Neural progenitor cell (in vitro differentiated cells): ENCODE results near the gene CDKN2AIPNL. TPM values are rescaled to one million over a fixed set of nuclear protein-coding genes. Genes with fewer than 3 reads are reported as not detected.

Experiments used
- DNase-seq: peaks from one replicate; pipeline ENCODE4 v3.0.0-alpha.2; 2016; ENCODE audit warnings: low spot score
- H2AFZ ChIP-seq: fragments of 200-600 bp; sonication (generic); replicated peaks from 2 replicates; pipeline ENCODE4 v1.6.1; 2016; ENCODE audit warnings: antibody characterized with exemption
- H3F3A ChIP-seq: fragments of 200-600 bp; sonication (generic); 2 replicates; pipeline ENCODE4 v1.6.1; 2016; ENCODE audit warnings: antibody characterized with exemption, low read depth
- H3K27ac ChIP-seq: fragments of 200-600 bp; sonication (generic); 2 replicates; pipeline ENCODE4 v1.5.1; 2016; ENCODE audit warnings: mild to moderate bottlenecking
- H3K27me3 ChIP-seq: fragments of 200-600 bp; sonication (generic); 2 replicates; pipeline ENCODE4 v1.6.1; 2016; ENCODE audit warnings: mild to moderate bottlenecking, moderate library complexity
- H3K36me3 ChIP-seq: fragments of 200-600 bp; sonication (generic); 2 replicates; pipeline ENCODE4 v1.5.1; 2016
- H3K4me1 ChIP-seq: fragments of 200-600 bp; sonication (generic); 2 replicates; pipeline ENCODE4 v1.6.1; 2016; ENCODE audit warnings: mixed run types
- H3K4me2 ChIP-seq: fragments of 200-600 bp; sonication (generic); 2 replicates; pipeline ENCODE4 v1.6.1; 2016
- H3K4me3 ChIP-seq: fragments of 200-600 bp; sonication (generic); 2 replicates; pipeline ENCODE4 v1.5.1; 2016
- H3K79me2 ChIP-seq: fragments of 200-600 bp; sonication (generic); 2 replicates; pipeline ENCODE4 v1.6.1; 2016; ENCODE audit warnings: low read depth
- H3K9ac ChIP-seq: fragments of 200-600 bp; sonication (generic); 2 replicates; pipeline ENCODE4 v1.6.1; 2016
- H3K9me3 ChIP-seq: fragments of 200-600 bp; sonication (generic); 2 replicates; pipeline ENCODE4 v1.5.1; 2016; ENCODE audit warnings: low read depth
- H4K20me1 ChIP-seq: fragments of 200-600 bp; sonication (generic); 2 replicates; pipeline ENCODE4 v1.6.1; 2016; ENCODE audit warnings: low read depth
- H3K27ac Mint-ChIP-seq: 3 replicates; pipeline ENCODE4 v1.8.0; 2021; ENCODE audit warnings: mixed read lengths
- H3K27me3 Mint-ChIP-seq: 2 replicates; pipeline ENCODE4 v1.8.0; 2022; ENCODE audit warnings: low read depth, mild to moderate bottlenecking, inconsistent platforms, moderate library complexity, mixed read lengths; ENCODE audit not compliant: insufficient read depth
- H3K36me3 Mint-ChIP-seq: 3 replicates; pipeline ENCODE4 v1.8.0; 2021; ENCODE audit warnings: mixed read lengths
- H3K4me1 Mint-ChIP-seq: 3 replicates; pipeline ENCODE4 v1.8.0; 2021; ENCODE audit warnings: mixed read lengths
- H3K4me3 Mint-ChIP-seq: 3 replicates; pipeline ENCODE4 v1.8.0; 2021; ENCODE audit warnings: mild to moderate bottlenecking, moderate library complexity, mixed read lengths
- H3K9me3 Mint-ChIP-seq: 3 replicates; pipeline ENCODE4 v1.8.0; 2020; ENCODE audit warnings: mixed read lengths
- CTCF ChIP-seq: fragments of 200-600 bp; sonication (generic); IDR thresholded peaks from 2 replicates; pipeline ENCODE4 v1.5.1; 2017; ENCODE audit warnings: antibody characterized with exemption, mild to moderate bottlenecking
- EZH2 ChIP-seq: fragments of 200-600 bp; sonication (generic); IDR thresholded peaks from 2 replicates; pipeline ENCODE4 v1.6.1; 2017; ENCODE audit warnings: antibody characterized with exemption, mild to moderate bottlenecking, moderate library complexity
- EZH2phosphoT487 ChIP-seq: fragments of 200-600 bp; sonication (generic); IDR thresholded peaks from 2 replicates; pipeline ENCODE4 v1.6.1; 2017; ENCODE audit warnings: antibody characterized with exemption
- total RNA-seq: library from RNA; depleted of rRNA; stranded (reverse); fragments of >200 nt; gene quantifications from 2 replicates; pipeline ENCODE4 v1.2.3, GENCODE V29; 2015; ENCODE audit warnings: low replicate concordance

The CDKN2AIPNL gene, protein sequence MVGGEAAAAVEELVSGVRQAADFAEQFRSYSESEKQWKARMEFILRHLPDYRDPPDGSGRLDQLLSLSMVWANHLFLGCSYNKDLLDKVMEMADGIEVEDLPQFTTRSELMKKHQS
- total RNA-seq = 61.7 and 78.9 TPM in 2 replicates

- H3K27me3 ChIP-seq = no peaks in the 10 kb centered on the region
- H4K20me1 ChIP-seq = no peaks in the 10 kb centered on the region
- H3K4me3 ChIP-seq = peak within 1 kb of the TSS; percentile 83
- H3K79me2 ChIP-seq = peaks cover 38% of the 10 kb centered on the region
- peak within 1 kb of the TSS; percentile 66 for H3K9ac ChIP-seq
- H3F3A ChIP-seq = peaks cover 14% of the 10 kb centered on the region
- Mint-ChIP-seq H3K36me3 (peaks cover 2% of the 10 kb centered on the region), H3K9me3 (no peaks in the 10 kb centered on the region), H3K27me3 (peaks cover 5% of the 10 kb centered on the region), H3K4me1 (peaks cover 15% of the 10 kb centered on the region), H3K27ac (peak within 1 kb of the TSS; percentile 91), H3K4me3 (peak within 1 kb of the TSS; percentile 99)
- H3K27ac ChIP-seq = no peak within 1 kb of the TSS
- H3K9me3 ChIP-seq = no peaks in the 10 kb centered on the region
- H2AFZ ChIP-seq = peak within 1 kb of the TSS; percentile 89
- H3K4me1 ChIP-seq = peaks cover 9% of the 10 kb centered on the region
- DNase-seq = peak; percentile 93
- TF ChIP-seq EZH2 (no peak), EZH2phosphoT487 (peak; percentile 41), CTCF (peak; percentile 72)
- H3K4me2 ChIP-seq = peak within 1 kb of the TSS; percentile 79
- no peaks in the 10 kb centered on the region for H3K36me3 ChIP-seq
Measured at GRCh38 chr5:134411546-134412266, at the start of gene CDKN2AIPNL. TSS of gene CDKN2AIPNL (minus strand) at chr5:134411881. CDS start at chr5:134411854, 27 bp downstream.

GRCh38 chr5:134460551-134460950, 48.9 kb upstream of the CDKN2AIPNL start:
- no peaks in the 10 kb centered on the region for H3K9me3 ChIP-seq
- no peak overlapping the region for H3K9ac ChIP-seq
- no peak overlapping the region for H3K27ac ChIP-seq
- Mint-ChIP-seq H3K9me3 (no peaks in the 10 kb centered on the region), H3K27me3 (peaks cover 9% of the 10 kb centered on the region), H3K36me3 (no peaks in the 10 kb centered on the region), H3K4me1 (no peaks in the 10 kb centered on the region), H3K27ac (no peak overlapping the region), H3K4me3 (no peak overlapping the region)
- no peaks in the 10 kb centered on the region for H3K79me2 ChIP-seq
- no peaks in the 10 kb centered on the region for H3K27me3 ChIP-seq
- no peak for TF ChIP-seq EZH2phosphoT487
- no peak for TF ChIP-seq CTCF
- TF ChIP-seq EZH2 = no peak
- H2AFZ ChIP-seq = no peak overlapping the region
- H3K4me3 ChIP-seq = no peak overlapping the region
- H3K4me1 ChIP-seq = no peaks in the 10 kb centered on the region
- DNase-seq = no peak
- H3K36me3 ChIP-seq = no peaks in the 10 kb centered on the region
- H4K20me1 ChIP-seq = no peaks in the 10 kb centered on the region
- no peaks in the 10 kb centered on the region for H3F3A ChIP-seq
- no peak overlapping the region for H3K4me2 ChIP-seq

GRCh38 chr5:134459491-134459890, 47.8 kb upstream of the CDKN2AIPNL start:
- H3K27me3 Mint-ChIP-seq = peaks cover 9% of the 10 kb centered on the region
- H3K9me3 Mint-ChIP-seq = no peaks in the 10 kb centered on the region
- H3K9me3 ChIP-seq = no peaks in the 10 kb centered on the region
- H2AFZ ChIP-seq = no peak overlapping the region
- H3K4me1 ChIP-seq = no peaks in the 10 kb centered on the region
- no peaks in the 10 kb centered on the region for H3K36me3 ChIP-seq
- H3K9ac ChIP-seq = no peak overlapping the region
- H3F3A ChIP-seq = no peaks in the 10 kb centered on the region
- H3K4me3 ChIP-seq = no peak overlapping the region
- H3K4me3 Mint-ChIP-seq = no peak overlapping the region
- no peak for DNase-seq
- H3K36me3 Mint-ChIP-seq = no peaks in the 10 kb centered on the region
- no peak overlapping the region for H3K27ac Mint-ChIP-seq
- no peak overlapping the region for H3K27ac ChIP-seq
- H3K79me2 ChIP-seq = no peaks in the 10 kb centered on the region
- H3K4me2 ChIP-seq = no peak overlapping the region
- TF ChIP-seq EZH2 (no peak), EZH2phosphoT487 (no peak), CTCF (no peak)
- no peaks in the 10 kb centered on the region for H4K20me1 ChIP-seq
- H3K27me3 ChIP-seq = no peaks in the 10 kb centered on the region
- no peaks in the 10 kb centered on the region for H3K4me1 Mint-ChIP-seq
